HTERT RPE-1 (cell line): Measurements from ENCODE around the gene SUSD2.
"Not testable (repeated sequence)": the region's sequence is repeated elsewhere in the genome, so short reads cannot be mapped to it uniquely, and the experiment has no call there.

Experiments used
- in situ Hi-C: fragments of 300-500 bp; cut with MboI; formaldehyde crosslinking; loops from 4 replicates; pipeline ENCODE4 v1.14.3; 2020; ENCODE audit warnings: low sequenced_read_pairs

Gene SUSD2

DNA sequence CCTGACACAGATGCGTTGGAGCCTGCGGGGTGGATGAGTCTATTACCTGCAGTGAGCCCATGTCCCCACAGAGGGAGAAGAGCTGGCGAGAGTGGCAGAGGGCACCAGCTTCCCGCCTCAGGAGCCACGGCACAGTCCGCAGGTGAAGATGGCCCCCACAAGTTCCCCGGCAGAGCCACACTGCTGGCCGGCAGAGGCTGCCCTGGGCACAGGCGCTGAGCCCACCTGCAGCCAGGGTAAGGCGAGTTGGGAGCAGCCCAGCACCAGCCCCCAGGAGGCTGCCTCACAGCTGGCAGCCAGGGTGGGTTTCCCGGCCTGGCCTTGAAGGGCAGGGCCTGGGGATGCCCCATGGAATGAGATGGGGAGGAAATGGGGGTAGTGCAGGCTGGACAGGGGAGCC is 5.2 kb upstream of the SUSD2 start:
- in situ Hi-C loops, result no loop called here

GRCh38 chr22:24176630-24177029 is 4.7 kb upstream of the SUSD2 start:
- in situ Hi-C loops, result no loop called here

DNA sequence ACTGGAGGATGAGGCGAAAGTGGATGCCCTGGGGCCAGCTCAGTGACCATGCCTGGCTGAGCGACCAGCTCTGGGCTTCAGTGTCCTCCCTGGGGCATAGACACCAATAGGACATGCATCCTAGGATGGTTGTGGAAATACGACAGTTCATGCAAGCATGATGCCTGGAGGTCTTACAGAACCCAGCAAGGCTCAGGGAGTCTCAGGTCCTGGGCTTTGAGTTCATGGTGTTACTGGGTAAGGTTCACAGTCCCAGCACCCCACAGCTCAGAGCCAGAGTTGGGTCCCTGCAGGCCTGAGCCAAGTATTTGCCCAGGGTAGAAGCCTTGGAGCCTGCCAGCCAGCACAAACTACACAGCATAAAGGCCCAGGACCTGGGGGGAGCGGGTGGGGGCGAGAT is 4.2 kb upstream of the SUSD2 start:
- in situ Hi-C loops, result no loop called here

DNA sequence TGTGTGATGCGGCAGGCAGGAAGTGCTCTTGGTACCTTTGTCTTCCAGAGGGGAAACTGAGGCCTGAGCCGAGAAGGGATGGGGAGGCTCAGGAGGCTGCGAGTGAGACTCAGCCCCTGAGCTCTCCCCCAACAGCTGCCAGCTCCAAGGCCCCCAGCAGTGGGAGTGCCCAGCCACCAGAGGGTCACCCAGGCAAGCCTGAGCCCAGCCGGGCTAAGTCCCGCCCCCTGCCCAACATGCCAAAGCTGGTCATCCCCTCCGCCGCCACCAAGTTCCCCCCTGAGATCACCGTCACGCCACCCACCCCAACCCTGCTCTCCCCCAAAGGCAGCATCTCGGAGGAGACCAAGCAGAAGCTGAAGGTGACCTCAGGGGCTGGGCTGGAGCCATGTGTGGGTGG is 3.8 kb upstream of the SUSD2 start:
- in situ Hi-C loops, result no loop called here

GRCh38 chr22:24178021-24178431 is 3.3 kb upstream of the SUSD2 start:
- in situ Hi-C loops, result no loop called here

GRCh38 chr22:24178502-24179440 is 2.5 kb upstream of the SUSD2 start:
- in situ Hi-C loops, result no loop called here

DNA sequence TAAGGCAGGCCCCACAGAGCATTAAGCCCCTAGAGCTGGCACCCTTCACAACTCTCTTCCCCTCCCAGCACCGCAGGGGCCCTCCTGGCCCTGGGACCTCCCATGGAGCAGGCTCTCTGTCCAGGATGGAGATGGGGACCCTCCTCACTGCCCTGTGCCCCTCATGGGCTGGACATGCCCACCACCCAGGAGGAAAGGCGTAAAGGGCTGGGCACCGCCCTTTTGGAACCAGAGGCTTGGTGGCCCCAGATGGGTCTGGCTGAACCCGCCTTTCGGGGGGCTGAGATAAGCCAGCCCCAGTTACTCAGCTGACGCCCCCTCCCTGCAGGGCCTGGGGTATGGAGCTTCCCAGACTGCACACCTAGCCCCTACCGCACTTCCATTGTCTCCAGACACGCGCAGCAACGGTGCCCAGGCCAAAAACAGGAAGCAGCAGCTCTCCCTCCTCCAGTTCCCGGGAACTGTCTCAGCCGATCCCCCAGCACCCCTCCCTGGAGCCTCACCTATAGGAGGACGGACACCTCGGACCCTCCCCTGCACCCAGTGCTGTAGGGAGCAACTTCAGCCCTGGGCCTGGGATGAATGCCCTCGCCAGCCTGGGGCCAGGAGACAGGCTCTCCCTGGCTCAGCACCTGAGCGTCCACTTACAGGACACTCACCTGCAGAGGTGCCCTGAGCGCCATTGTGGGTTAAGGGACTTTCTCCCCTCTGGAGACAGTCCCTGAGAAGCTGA is 1.6 kb upstream of the SUSD2 start:
- in situ Hi-C loops, result no loop called here

GRCh38 chr22:24180316-24181087 is 785 bp upstream of the SUSD2 start:
- in situ Hi-C loops, result no loop called here

DNA sequence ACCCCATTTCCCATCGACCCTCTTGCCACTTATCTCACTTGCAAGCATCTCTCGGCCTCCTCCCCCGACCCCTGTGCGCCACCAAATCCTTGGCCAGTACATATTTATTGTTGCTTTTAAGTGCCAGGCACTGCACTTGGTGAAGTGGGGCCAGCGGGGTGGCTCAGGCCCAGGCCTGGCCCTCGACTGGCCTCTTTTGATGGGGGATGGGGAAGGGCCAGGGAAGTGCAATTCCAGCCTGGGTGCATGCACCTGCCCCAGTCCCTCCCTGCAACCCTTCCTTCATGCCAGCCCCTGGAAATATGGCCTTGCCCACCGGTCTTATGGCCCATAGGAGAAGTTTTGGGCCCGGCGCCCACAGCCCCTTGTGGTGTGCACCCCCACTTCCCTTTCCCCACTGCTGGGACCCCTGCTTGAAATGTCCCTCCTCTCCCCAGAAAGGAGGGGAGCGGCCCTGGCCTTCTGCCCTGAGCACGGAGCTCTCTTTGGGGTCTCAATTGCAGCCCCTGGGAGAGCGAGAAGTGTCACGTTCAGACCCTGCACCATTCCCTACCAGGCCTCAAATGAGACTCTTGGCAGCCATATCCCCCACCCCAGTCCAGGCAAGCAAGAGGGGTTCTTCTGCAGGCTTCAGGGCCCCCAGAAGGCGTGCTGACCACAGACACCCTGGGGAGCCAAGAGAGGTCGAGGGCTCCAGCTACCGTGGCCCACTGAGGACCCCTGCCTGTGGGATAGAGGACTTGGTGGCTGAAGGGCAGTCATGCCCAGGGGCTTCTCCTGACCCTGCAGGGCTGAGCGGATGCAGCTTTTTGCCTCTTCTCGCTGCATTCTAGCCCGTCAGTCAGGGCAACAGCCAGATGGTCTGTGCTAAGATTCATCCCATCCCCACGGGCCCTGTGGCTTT is 961 bp downstream of the SUSD2 start:
- in situ Hi-C loops, result no loop called here

GRCh38 chr22:24182900-24183246 is 1.6 kb downstream of the SUSD2 start:
- in situ Hi-C loops, result not testable (repeated sequence)

DNA sequence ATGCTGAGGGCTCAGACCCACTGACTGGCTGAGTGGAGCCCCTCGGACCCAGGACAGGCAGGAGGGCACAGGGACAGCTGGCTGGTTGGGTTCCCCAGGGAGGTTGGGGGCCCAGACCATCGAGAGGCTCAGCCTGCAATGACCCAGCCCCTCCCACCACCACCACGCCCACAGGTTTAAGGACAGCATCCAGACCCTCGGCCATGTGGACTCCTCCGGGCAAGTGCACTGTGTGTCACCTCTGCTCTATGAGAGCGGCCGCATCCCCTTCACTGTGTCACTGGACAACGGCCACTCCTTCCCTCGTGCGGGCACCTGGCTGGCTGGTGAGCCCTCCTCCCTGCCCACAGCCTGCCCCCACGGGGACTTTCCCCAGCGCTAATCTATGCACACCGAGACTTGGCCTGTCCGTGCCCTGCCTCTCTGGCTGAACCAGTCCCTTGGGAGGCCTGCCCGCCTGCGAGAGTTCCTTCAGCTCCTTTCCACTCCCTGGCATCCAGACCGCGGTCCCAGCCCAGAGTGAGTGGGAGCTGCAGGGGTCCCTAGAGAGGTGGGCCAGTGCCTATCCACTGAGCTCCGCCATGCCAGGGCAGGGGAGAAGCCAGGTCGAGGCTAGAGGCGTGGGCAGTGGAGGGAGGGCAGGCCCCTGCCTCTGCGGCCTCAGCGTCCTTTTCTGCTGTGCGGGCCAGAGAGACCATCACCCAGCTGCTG is 2.2 kb downstream of the SUSD2 start:
- in situ Hi-C loops, result no loop called here

DNA sequence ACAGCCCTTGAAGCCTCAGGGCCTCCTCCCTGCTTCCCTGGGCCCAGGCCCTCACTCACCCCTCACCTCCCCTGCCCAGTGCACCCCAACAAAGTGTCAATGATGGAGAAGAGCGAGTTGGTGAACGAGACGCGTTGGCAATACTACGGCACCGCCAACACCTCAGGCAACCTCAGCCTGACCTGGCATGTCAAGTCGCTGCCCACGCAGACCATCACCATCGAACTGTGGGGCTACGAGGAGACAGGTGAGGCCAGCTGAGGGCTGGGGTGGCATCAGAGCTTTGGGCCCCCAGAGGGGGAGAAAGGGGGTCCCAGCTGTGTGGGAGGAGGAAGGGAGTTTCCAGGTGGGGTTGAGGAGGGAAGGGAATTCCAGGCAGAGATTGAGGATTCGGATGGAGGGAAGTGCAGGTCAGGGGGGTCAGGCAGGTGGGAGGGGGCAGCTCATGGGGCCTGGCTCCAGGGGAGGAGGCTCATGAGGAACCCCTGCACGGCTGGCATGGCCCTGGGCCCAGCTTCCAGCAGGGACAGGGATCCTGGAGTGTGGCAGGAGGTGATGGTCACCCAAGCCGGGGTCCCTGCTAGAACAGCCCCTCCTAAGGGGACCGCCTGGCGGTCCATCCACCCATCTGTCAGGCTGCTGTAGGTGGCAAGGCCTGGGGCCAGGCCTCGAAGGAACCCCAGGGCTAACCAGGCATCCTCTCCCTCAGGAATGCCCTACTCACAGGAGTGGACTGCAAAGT is 2.9 kb downstream of the SUSD2 start:
- in situ Hi-C loops, result no loop called here

GRCh38 chr22:24185001-24185500 is 3.8 kb downstream of the SUSD2 start:
- in situ Hi-C loops, result no loop called here

- in situ Hi-C loops, result no loop called here
Observed at GRCh38 chr22:24185501-24186351, 4.4 kb downstream of the SUSD2 start.

GRCh38 chr22:24186352-24186740 is 5.1 kb downstream of the SUSD2 start:
- in situ Hi-C loops, result no loop called here

- in situ Hi-C loops, result no loop called here
Observed at GRCh38 chr22:24186892-24187670, 5.8 kb downstream of the SUSD2 start.
